GM23338 (cell line): ENCODE measurements around the gene KIFC3. TPM values are rescaled to one million over a fixed set of nuclear protein-coding genes. Genes with fewer than 3 reads are reported as not detected.

Experiments used
- ATAC-seq: fragments of 200-7000 bp; cut with Tn5 transposase; 3 replicates; pipeline ENCODE4 v1.9.1; 2020
- DNase-seq: peaks from one replicate; pipeline ENCODE4 v3.0.0-alpha.2; 2015; ENCODE audit warnings: low spot score
- H2AFZ ChIP-seq: fragments of 200-600 bp; sonication (generic); 2 replicates; pipeline ENCODE4 v1.8.0; 2016; ENCODE audit warnings: antibody characterized with exemption, mild to moderate bottlenecking, moderate library complexity
- H3F3A ChIP-seq: fragments of 200-600 bp; sonication (generic); replicated peaks from 2 replicates; pipeline ENCODE4 v1.8.0; 2017; ENCODE audit warnings: antibody characterized with exemption, mixed run types, low read depth
- H3K27ac ChIP-seq: fragments of 200-600 bp; sonication (generic); 2 replicates; pipeline ENCODE4 v1.6.1; 2016; ENCODE audit warnings: low read depth
- H3K27me3 ChIP-seq: fragments of 200-600 bp; sonication (generic); 2 replicates; pipeline ENCODE4 v1.8.0; 2016; ENCODE audit warnings: mild to moderate bottlenecking, mixed run types, moderate library complexity; ENCODE audit not compliant: insufficient read depth
- H3K36me3 ChIP-seq: fragments of 200-600 bp; sonication (generic); 2 replicates; pipeline ENCODE4 v1.8.0; 2016; ENCODE audit warnings: mild to moderate bottlenecking; ENCODE audit not compliant: insufficient read depth
- H3K4me1 ChIP-seq: fragments of 200-600 bp; sonication (generic); 2 replicates; pipeline ENCODE4 v1.8.0; 2016; ENCODE audit warnings: mild to moderate bottlenecking, moderate library complexity; ENCODE audit not compliant: insufficient read depth
- H3K4me2 ChIP-seq: fragments of 200-600 bp; sonication (generic); 2 replicates; pipeline ENCODE4 v1.7.1; 2017; ENCODE audit warnings: mixed run types
- H3K4me3 ChIP-seq: fragments of 200-600 bp; sonication (generic); 2 replicates; pipeline ENCODE4 v1.6.1; 2016; ENCODE audit warnings: mixed run types
- H3K79me2 ChIP-seq: fragments of 200-600 bp; sonication (generic); replicated peaks from 2 replicates; pipeline ENCODE4 v1.8.0; 2017; ENCODE audit warnings: mild to moderate bottlenecking; ENCODE audit not compliant: insufficient read depth
- H3K9me2 ChIP-seq: fragments of 200-600 bp; sonication (generic); 2 replicates; pipeline ENCODE4 v1.8.0; 2017; ENCODE audit not compliant: insufficient read depth
- H4K20me1 ChIP-seq: fragments of 200-600 bp; sonication (generic); replicated peaks from 2 replicates; pipeline ENCODE4 v1.8.0; 2017; ENCODE audit warnings: mild to moderate bottlenecking; ENCODE audit not compliant: insufficient read depth
- H3K27ac Mint-ChIP-seq: 2 replicates; pipeline ENCODE4 v1.8.0; 2020; ENCODE audit warnings: inconsistent platforms, mild to moderate bottlenecking, moderate library complexity, mixed read lengths
- H3K27me3 Mint-ChIP-seq: 3 replicates; pipeline ENCODE4 v1.8.0; 2022; ENCODE audit warnings: low read depth, mild to moderate bottlenecking, moderate library complexity, mixed read lengths, inconsistent platforms; ENCODE audit not compliant: insufficient read depth, poor library complexity
- H3K36me3 Mint-ChIP-seq: 3 replicates; pipeline ENCODE4 v1.8.0; 2021; ENCODE audit warnings: low read depth, mild to moderate bottlenecking, inconsistent platforms, moderate library complexity, mixed read lengths
- H3K4me1 Mint-ChIP-seq: 3 replicates; pipeline ENCODE4 v1.8.0; 2020; ENCODE audit warnings: mild to moderate bottlenecking, inconsistent platforms, mixed read lengths
- H3K4me3 Mint-ChIP-seq: 3 replicates; pipeline ENCODE4 v1.8.0; 2021; ENCODE audit warnings: moderate library complexity, mild to moderate bottlenecking, inconsistent platforms, mixed read lengths
- H3K9me3 Mint-ChIP-seq: 3 replicates; pipeline ENCODE4 v1.8.0; 2020; ENCODE audit warnings: moderate library complexity, mild to moderate bottlenecking, inconsistent platforms, mixed read lengths
- CREB1 ChIP-seq: fragments of 250-450 bp; sonication (Bioruptor Pico); IDR thresholded peaks from 2 replicates; pipeline ENCODE4 v1.5.0; 2020; ENCODE audit warnings: low read depth, mild to moderate bottlenecking, moderate library complexity
- EZH2 ChIP-seq: fragments of 200-600 bp; sonication (generic); IDR thresholded peaks from one replicate; pipeline ENCODE4 v1.8.0; 2017; ENCODE audit warnings: antibody characterized with exemption, mild to moderate bottlenecking, low read depth; ENCODE audit not compliant: unreplicated experiment
- EZH2phosphoT487 ChIP-seq: fragments of 200-600 bp; sonication (generic); IDR thresholded peaks from one replicate; pipeline ENCODE4 v1.8.1; 2018; ENCODE audit warnings: antibody characterized with exemption; ENCODE audit not compliant: unreplicated experiment
- JUNB ChIP-seq: IDR thresholded peaks from one replicate; pipeline ENCODE4 v1.6.1; 2016; ENCODE audit warnings: antibody characterized with exemption; ENCODE audit not compliant: unreplicated experiment
- NANOG ChIP-seq: IDR thresholded peaks from 2 replicates; pipeline ENCODE4 v1.6.1; 2016; ENCODE audit warnings: antibody characterized with exemption, borderline replicate concordance
- POLR2AphosphoS5 ChIP-seq: IDR thresholded peaks from 2 replicates; pipeline ENCODE4 v1.6.1; 2016; ENCODE audit warnings: antibody characterized with exemption, low read depth
- STAT1 ChIP-seq: IDR thresholded peaks from one replicate; pipeline ENCODE4 v1.6.1; 2016; ENCODE audit warnings: antibody characterized with exemption; ENCODE audit not compliant: unreplicated experiment
- ZNF114 ChIP-seq: fragments of 250-450 bp; sonication (Bioruptor Pico); IDR thresholded peaks from 2 replicates; pipeline ENCODE4 v1.5.0; 2020; ENCODE audit warnings: mild to moderate bottlenecking, moderate library complexity
- ZNF331 ChIP-seq: fragments of 250-450 bp; sonication (Bioruptor Pico); IDR thresholded peaks from 2 replicates; pipeline ENCODE4 v1.5.0; 2020; ENCODE audit warnings: low read depth, mild to moderate bottlenecking, moderate library complexity
- polyA plus RNA-seq: library from polyadenylated mRNA; unstranded; fragments of >200 nt; fragmentation: Nextera tagmentation; extraction: Ambion mirVana; gene quantifications from 2 replicates; pipeline ENCODE4 v1.2.1, GENCODE V29; 2016
- total RNA-seq: library from RNA; depleted of rRNA; stranded (reverse); fragments of >200 nt; shearing (Covaris generic); gene quantifications from 2 replicates; pipeline ENCODE4 v1.2.3, GENCODE V29; 2014
- TF ChIP-seq, protein P1 (sequence below): IDR thresholded peaks from 2 replicates; pipeline ENCODE4 v1.6.1; 2016; ENCODE audit warnings: antibody characterized with exemption
- TF ChIP-seq, protein P2 (sequence below): fragments of 250-450 bp; sonication (Bioruptor Pico); IDR thresholded peaks from 2 replicates; pipeline ENCODE4 v1.5.0; 2020; ENCODE audit warnings: mild to moderate bottlenecking, moderate library complexity
- TF ChIP-seq, protein P3 (sequence below): IDR thresholded peaks from one replicate; pipeline ENCODE4 v1.6.1; 2018; ENCODE audit warnings: antibody characterized with exemption; ENCODE audit not compliant: unreplicated experiment
- TF ChIP-seq, protein P4 (sequence below), 2 experiments: fragments of 200-600 bp in 1 of 2; sonication (generic) in 1 of 2; conservative IDR thresholded peaks; 2 replicates each; pipeline versions ENCODE4 v1.5.1 to v1.6.1; 2016 to 2017; ENCODE audit warnings: antibody characterized with exemption in 2 of 2, low read depth in 2 of 2, mild to moderate bottlenecking in 2 of 2, moderate library complexity in 1 of 2

The KIFC3 gene
- total and polyA plus RNA-seq, 2 experiments from 2014 or later, result 4.4 to 12.5 TPM

DNA sequence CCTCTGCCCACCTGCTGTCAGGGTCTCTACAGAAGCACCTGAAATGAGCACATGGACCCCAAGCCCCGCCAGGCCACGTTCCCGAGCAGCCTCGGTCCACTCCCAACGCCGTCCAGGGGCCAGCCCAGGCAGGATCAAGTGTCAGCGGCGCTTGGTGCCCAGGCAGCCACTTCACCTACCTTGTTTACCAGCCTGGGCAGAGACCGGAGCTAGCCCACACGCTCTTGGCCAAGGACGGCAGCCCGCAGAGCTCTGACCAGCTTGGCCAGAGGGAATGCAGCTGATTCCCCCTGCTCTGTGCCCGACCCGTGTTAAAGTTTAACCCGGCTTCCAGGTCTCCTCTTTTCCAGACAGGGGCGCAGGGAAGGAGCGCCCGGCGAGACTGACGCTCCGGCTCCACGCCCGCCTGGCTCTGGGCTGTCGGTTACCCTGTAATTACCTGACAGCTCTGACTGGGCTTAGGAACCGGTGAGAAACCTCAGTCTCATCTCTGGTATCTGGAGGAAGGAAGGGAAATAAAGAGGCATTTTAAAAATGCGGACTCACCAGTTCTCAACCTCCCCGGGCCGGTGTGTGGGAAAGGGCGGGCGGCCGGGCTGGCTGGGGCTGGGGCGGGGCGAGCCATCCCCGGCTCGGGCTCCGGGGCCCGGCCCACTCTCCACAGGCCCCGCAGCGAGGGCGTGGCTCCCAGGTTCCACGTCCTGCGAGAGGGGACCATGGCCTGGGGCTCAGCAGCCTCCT is 4.6 kb downstream of the KIFC3 start:
- Histone ChIP-seq H3F3A (peaks cover 6% of the 10 kb centered on the region; the same call in 1 of the 2 replicates), H3K4me2 (peak overlapping the region; percentile 80), H4K20me1 (no peaks in the 10 kb centered on the region; the same call in 1 of the 2 replicates), H3K4me1 (peaks cover 36% of the 10 kb centered on the region), H3K27ac (no peak overlapping the region), H3K27me3 (peaks cover 12% of the 10 kb centered on the region), H3K79me2 (no peaks in the 10 kb centered on the region), H3K36me3 (no peaks in the 10 kb centered on the region), H3K9me2 (no peaks in the 10 kb centered on the region), H3K4me3 (peak overlapping the region; percentile 55), H2AFZ (peak overlapping the region; percentile 91)
- Mint-ChIP-seq H3K27ac (no peak overlapping the region), H3K4me3 (peak overlapping the region; percentile 71), H3K36me3 (no peaks in the 10 kb centered on the region; the same call in 2 of the 3 replicates), H3K27me3 (peaks cover 25% of the 10 kb centered on the region), H3K9me3 (no peaks in the 10 kb centered on the region; the same call in 2 of the 3 replicates), H3K4me1 (peaks cover 48% of the 10 kb centered on the region)
- peak; percentile 82 for DNase-seq
- TF ChIP-seq ZNF331 (CRISPR knock-in tag) (no peak), STAT1 (no peak), NANOG (no peak), POLR2AphosphoS5 (no peak), CREB1 (CRISPR knock-in tag) (no peak), EZH2 (no peak), ZNF114 (CRISPR knock-in tag) (no peak), JUNB (no peak), EZH2phosphoT487 (no peak)
- TF ChIP-seq, protein P1, sequence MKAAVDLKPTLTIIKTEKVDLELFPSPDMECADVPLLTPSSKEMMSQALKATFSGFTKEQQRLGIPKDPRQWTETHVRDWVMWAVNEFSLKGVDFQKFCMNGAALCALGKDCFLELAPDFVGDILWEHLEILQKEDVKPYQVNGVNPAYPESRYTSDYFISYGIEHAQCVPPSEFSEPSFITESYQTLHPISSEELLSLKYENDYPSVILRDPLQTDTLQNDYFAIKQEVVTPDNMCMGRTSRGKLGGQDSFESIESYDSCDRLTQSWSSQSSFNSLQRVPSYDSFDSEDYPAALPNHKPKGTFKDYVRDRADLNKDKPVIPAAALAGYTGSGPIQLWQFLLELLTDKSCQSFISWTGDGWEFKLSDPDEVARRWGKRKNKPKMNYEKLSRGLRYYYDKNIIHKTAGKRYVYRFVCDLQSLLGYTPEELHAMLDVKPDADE, result no peak
- TF ChIP-seq, protein P2, sequence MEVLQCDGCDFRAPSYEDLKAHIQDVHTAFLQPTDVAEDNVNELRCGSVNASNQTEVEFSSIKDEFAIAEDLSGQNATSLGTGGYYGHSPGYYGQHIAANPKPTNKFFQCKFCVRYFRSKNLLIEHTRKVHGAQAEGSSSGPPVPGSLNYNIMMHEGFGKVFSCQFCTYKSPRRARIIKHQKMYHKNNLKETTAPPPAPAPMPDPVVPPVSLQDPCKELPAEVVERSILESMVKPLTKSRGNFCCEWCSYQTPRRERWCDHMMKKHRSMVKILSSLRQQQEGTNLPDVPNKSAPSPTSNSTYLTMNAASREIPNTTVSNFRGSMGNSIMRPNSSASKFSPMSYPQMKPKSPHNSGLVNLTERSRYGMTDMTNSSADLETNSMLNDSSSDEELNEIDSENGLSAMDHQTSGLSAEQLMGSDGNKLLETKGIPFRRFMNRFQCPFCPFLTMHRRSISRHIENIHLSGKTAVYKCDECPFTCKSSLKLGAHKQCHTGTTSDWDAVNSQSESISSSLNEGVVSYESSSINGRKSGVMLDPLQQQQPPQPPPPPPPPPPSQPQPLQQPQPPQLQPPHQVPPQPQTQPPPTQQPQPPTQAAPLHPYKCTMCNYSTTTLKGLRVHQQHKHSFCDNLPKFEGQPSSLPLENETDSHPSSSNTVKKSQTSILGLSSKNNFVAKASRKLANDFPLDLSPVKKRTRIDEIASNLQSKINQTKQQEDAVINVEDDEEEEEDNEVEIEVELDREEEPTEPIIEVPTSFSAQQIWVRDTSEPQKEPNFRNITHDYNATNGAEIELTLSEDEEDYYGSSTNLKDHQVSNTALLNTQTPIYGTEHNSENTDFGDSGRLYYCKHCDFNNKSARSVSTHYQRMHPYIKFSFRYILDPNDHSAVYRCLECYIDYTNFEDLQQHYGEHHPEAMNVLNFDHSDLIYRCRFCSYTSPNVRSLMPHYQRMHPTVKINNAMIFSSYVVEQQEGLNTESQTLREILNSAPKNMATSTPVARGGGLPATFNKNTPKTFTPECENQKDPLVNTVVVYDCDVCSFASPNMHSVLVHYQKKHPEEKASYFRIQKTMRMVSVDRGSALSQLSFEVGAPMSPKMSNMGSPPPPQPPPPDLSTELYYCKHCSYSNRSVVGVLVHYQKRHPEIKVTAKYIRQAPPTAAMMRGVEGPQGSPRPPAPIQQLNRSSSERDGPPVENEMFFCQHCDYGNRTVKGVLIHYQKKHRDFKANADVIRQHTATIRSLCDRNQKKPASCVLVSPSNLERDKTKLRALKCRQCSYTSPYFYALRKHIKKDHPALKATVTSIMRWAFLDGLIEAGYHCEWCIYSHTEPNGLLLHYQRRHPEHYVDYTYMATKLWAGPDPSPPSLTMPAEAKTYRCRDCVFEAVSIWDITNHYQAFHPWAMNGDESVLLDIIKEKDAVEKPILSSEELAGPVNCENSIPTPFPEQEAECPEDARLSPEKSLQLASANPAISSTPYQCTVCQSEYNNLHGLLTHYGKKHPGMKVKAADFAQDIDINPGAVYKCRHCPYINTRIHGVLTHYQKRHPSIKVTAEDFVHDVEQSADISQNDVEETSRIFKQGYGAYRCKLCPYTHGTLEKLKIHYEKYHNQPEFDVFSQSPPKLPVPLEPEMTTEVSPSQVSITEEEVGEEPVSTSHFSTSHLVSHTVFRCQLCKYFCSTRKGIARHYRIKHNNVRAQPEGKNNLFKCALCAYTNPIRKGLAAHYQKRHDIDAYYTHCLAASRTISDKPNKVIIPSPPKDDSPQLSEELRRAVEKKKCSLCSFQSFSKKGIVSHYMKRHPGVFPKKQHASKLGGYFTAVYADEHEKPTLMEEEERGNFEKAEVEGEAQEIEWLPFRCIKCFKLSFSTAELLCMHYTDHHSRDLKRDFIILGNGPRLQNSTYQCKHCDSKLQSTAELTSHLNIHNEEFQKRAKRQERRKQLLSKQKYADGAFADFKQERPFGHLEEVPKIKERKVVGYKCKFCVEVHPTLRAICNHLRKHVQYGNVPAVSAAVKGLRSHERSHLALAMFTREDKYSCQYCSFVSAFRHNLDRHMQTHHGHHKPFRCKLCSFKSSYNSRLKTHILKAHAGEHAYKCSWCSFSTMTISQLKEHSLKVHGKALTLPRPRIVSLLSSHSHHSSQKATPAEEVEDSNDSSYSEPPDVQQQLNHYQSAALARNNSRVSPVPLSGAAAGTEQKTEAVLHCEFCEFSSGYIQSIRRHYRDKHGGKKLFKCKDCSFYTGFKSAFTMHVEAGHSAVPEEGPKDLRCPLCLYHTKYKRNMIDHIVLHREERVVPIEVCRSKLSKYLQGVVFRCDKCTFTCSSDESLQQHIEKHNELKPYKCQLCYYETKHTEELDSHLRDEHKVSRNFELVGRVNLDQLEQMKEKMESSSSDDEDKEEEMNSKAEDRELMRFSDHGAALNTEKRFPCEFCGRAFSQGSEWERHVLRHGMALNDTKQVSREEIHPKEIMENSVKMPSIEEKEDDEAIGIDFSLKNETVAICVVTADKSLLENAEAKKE (CRISPR knock-in tag), result no peak
- TF ChIP-seq, protein P3, sequence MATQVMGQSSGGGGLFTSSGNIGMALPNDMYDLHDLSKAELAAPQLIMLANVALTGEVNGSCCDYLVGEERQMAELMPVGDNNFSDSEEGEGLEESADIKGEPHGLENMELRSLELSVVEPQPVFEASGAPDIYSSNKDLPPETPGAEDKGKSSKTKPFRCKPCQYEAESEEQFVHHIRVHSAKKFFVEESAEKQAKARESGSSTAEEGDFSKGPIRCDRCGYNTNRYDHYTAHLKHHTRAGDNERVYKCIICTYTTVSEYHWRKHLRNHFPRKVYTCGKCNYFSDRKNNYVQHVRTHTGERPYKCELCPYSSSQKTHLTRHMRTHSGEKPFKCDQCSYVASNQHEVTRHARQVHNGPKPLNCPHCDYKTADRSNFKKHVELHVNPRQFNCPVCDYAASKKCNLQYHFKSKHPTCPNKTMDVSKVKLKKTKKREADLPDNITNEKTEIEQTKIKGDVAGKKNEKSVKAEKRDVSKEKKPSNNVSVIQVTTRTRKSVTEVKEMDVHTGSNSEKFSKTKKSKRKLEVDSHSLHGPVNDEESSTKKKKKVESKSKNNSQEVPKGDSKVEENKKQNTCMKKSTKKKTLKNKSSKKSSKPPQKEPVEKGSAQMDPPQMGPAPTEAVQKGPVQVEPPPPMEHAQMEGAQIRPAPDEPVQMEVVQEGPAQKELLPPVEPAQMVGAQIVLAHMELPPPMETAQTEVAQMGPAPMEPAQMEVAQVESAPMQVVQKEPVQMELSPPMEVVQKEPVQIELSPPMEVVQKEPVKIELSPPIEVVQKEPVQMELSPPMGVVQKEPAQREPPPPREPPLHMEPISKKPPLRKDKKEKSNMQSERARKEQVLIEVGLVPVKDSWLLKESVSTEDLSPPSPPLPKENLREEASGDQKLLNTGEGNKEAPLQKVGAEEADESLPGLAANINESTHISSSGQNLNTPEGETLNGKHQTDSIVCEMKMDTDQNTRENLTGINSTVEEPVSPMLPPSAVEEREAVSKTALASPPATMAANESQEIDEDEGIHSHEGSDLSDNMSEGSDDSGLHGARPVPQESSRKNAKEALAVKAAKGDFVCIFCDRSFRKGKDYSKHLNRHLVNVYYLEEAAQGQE, result no peak
- TF ChIP-seq, protein P4, sequence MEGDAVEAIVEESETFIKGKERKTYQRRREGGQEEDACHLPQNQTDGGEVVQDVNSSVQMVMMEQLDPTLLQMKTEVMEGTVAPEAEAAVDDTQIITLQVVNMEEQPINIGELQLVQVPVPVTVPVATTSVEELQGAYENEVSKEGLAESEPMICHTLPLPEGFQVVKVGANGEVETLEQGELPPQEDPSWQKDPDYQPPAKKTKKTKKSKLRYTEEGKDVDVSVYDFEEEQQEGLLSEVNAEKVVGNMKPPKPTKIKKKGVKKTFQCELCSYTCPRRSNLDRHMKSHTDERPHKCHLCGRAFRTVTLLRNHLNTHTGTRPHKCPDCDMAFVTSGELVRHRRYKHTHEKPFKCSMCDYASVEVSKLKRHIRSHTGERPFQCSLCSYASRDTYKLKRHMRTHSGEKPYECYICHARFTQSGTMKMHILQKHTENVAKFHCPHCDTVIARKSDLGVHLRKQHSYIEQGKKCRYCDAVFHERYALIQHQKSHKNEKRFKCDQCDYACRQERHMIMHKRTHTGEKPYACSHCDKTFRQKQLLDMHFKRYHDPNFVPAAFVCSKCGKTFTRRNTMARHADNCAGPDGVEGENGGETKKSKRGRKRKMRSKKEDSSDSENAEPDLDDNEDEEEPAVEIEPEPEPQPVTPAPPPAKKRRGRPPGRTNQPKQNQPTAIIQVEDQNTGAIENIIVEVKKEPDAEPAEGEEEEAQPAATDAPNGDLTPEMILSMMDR (conservative IDR thresholded peaks at IDR 0.05; ENCODE audit: low read depth in 2 of 2), result no peak
- ATAC-seq, result peak; percentile 56
